NB4 (cell line): Measurements from ENCODE around the gene BACH2.

Experiments used
- MYC ChIP-seq: IDR thresholded peaks from 2 replicates; pipeline ENCODE4 v1.6.1; 2011; ENCODE audit warnings: low read depth, low read length
- POLR2A ChIP-seq: IDR thresholded peaks from 2 replicates; pipeline ENCODE4 v1.6.1; 2011; ENCODE audit warnings: mild to moderate bottlenecking; ENCODE audit not compliant: insufficient read length; ENCODE audit errors: extremely low read depth
- TF ChIP-seq, protein P1 (sequence below): IDR thresholded peaks from one replicate; pipeline ENCODE4 v1.5.1; 2012; ENCODE audit warnings: low read depth, low read length
- TF ChIP-seq, protein P2 (sequence below): IDR thresholded peaks from 2 replicates; pipeline ENCODE4 v1.6.1; 2011; ENCODE audit warnings: low read depth, low read length

GRCh38 chr6:90319044-90319443 lies 22.4 kb upstream of the BACH2 start:
- TF ChIP-seq, protein P1, sequence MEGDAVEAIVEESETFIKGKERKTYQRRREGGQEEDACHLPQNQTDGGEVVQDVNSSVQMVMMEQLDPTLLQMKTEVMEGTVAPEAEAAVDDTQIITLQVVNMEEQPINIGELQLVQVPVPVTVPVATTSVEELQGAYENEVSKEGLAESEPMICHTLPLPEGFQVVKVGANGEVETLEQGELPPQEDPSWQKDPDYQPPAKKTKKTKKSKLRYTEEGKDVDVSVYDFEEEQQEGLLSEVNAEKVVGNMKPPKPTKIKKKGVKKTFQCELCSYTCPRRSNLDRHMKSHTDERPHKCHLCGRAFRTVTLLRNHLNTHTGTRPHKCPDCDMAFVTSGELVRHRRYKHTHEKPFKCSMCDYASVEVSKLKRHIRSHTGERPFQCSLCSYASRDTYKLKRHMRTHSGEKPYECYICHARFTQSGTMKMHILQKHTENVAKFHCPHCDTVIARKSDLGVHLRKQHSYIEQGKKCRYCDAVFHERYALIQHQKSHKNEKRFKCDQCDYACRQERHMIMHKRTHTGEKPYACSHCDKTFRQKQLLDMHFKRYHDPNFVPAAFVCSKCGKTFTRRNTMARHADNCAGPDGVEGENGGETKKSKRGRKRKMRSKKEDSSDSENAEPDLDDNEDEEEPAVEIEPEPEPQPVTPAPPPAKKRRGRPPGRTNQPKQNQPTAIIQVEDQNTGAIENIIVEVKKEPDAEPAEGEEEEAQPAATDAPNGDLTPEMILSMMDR = no peak
- TF ChIP-seq POLR2A (no peak), MYC (no peak)
- TF ChIP-seq, protein P2, sequence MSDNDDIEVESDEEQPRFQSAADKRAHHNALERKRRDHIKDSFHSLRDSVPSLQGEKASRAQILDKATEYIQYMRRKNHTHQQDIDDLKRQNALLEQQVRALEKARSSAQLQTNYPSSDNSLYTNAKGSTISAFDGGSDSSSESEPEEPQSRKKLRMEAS = no peak
